Ishikawa (cell line): ENCODE results near the gene ZNF618.

Source experiments
- CEBPB ChIP-seq: IDR thresholded peaks from 2 replicates; pipeline ENCODE4 v1.6.1; 2012
- CREB1 ChIP-seq: IDR thresholded peaks from 2 replicates; pipeline ENCODE4 v1.6.1; 2012; ENCODE audit warnings: low read depth
- EGR1 ChIP-seq: IDR thresholded peaks from 2 replicates; pipeline ENCODE4 v1.6.1; 2012
- EP300 ChIP-seq: IDR thresholded peaks from 2 replicates; pipeline ENCODE4 v1.6.1; 2012; ENCODE audit warnings: borderline replicate concordance
- FOXM1 ChIP-seq: IDR thresholded peaks from 2 replicates; pipeline ENCODE4 v1.6.1; 2012; ENCODE audit warnings: low read depth, borderline replicate concordance
- NFIC ChIP-seq: IDR thresholded peaks from 2 replicates; pipeline ENCODE4 v1.6.1; 2012
- RAD21 ChIP-seq: IDR thresholded peaks from 2 replicates; pipeline ENCODE4 v1.6.1; 2012; ENCODE audit warnings: low read depth
- TAF1 ChIP-seq: IDR thresholded peaks from 2 replicates; pipeline ENCODE4 v1.6.1; 2012; ENCODE audit warnings: low read depth, mild to moderate bottlenecking
- TCF12 ChIP-seq: IDR thresholded peaks from 2 replicates; pipeline ENCODE4 v1.6.1; 2012; ENCODE audit warnings: low read depth
- TEAD4 ChIP-seq: IDR thresholded peaks from 2 replicates; pipeline ENCODE4 v1.6.1; 2012
- YY1 ChIP-seq: IDR thresholded peaks from 2 replicates; pipeline ENCODE4 v1.6.1; 2012; ENCODE audit warnings: low read depth
- ZBTB7A ChIP-seq: IDR thresholded peaks from 2 replicates; pipeline ENCODE4 v1.6.1; 2012; ENCODE audit warnings: low read depth
- TF ChIP-seq, protein P1 (sequence below): IDR thresholded peaks from 2 replicates; pipeline ENCODE4 v1.6.1; 2012
- TF ChIP-seq, protein P2 (sequence below): IDR thresholded peaks from 2 replicates; pipeline ENCODE4 v1.6.1; 2012
- TF ChIP-seq, protein P3 (sequence below): IDR thresholded peaks from 2 replicates; pipeline ENCODE4 v1.6.1; 2012; ENCODE audit warnings: low read depth, mild to moderate bottlenecking

Gene ZNF618, protein sequence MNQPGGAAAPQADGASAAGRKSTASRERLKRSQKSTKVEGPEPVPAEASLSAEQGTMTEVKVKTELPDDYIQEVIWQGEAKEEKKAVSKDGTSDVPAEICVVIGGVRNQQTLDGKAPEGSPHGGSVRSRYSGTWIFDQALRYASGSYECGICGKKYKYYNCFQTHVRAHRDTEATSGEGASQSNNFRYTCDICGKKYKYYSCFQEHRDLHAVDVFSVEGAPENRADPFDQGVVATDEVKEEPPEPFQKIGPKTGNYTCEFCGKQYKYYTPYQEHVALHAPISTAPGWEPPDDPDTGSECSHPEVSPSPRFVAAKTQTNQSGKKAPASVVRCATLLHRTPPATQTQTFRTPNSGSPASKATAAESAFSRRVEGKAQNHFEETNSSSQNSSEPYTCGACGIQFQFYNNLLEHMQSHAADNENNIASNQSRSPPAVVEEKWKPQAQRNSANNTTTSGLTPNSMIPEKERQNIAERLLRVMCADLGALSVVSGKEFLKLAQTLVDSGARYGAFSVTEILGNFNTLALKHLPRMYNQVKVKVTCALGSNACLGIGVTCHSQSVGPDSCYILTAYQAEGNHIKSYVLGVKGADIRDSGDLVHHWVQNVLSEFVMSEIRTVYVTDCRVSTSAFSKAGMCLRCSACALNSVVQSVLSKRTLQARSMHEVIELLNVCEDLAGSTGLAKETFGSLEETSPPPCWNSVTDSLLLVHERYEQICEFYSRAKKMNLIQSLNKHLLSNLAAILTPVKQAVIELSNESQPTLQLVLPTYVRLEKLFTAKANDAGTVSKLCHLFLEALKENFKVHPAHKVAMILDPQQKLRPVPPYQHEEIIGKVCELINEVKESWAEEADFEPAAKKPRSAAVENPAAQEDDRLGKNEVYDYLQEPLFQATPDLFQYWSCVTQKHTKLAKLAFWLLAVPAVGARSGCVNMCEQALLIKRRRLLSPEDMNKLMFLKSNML

DNA sequence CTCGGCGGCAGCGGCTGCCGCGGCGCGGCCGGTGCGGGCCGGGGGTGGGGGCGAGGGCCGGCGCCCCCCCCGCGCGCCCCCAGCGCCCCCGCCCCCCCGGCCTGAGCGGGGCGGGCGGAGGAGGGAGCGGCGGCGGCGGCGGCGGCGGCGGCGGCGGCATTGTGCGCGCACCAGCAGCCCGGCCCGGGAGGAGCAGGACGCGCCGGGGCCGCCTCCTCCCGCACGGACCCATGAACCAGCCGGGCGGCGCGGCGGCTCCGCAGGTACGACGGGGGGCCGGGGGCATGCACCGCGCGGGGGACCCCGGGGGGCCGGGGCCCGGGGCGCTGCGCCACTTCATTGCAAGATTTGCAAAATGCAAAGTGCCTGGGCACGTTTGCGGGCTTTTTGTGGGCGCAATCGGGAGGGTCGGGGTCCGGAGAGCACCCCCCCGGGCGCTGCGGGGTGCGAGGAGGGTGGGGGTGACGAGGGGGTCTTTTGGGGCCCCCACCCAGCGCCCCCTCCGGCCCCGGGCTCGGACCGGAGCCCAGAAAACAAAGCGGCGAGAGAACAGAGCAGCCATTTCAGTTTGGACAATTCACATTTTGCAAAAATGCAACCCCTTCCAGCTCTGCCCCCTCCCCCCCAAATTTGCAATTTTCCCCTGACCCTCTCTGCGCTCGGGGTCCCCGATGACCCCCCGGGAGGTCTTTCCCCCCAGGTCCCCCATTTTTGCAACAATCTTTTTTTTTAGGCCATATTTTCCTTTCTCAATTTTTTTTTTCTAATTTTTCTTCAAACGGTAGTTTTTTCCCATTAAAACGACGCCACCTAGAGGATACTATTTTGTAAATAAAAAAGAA lies at the start of gene ZNF618:
TSS of gene ZNF618 (plus strand) at position 159 of the 842 bp plus-strand sequence. CDS start at position 231, 72 bp downstream.
- TF ChIP-seq YY1 (peak; percentile 54), TCF12 (no peak), ZBTB7A (peak; percentile 69)

DNA sequence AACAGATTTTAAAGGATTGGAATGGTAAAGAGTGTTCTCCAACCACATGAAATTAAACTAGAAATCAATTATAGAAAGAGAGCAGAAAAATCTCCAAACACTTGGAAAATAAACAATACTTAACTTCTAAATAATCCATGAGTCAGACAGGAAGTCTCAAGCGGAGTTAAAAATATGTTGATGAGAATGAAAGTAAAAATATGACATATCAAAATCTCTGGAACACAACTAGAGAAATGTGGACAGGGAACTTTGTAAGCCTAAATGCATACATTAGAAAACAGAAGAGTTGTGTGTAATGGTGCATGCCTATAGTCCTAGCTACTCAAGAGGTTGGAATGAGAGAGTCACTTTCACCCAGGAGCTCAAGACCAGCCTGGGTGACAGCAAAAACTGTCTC lies 47.9 kb upstream of the ZNF618 start:
- TF ChIP-seq CREB1 (no peak), FOXM1 (no peak), TEAD4 (no peak), RAD21 (no peak), TCF12 (no peak)
- TF ChIP-seq, protein P1, sequence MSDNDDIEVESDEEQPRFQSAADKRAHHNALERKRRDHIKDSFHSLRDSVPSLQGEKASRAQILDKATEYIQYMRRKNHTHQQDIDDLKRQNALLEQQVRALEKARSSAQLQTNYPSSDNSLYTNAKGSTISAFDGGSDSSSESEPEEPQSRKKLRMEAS = no peak
- TF ChIP-seq, protein P2, sequence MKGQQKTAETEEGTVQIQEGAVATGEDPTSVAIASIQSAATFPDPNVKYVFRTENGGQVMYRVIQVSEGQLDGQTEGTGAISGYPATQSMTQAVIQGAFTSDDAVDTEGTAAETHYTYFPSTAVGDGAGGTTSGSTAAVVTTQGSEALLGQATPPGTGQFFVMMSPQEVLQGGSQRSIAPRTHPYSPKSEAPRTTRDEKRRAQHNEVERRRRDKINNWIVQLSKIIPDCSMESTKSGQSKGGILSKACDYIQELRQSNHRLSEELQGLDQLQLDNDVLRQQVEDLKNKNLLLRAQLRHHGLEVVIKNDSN = no peak
- TF ChIP-seq, protein P3, sequence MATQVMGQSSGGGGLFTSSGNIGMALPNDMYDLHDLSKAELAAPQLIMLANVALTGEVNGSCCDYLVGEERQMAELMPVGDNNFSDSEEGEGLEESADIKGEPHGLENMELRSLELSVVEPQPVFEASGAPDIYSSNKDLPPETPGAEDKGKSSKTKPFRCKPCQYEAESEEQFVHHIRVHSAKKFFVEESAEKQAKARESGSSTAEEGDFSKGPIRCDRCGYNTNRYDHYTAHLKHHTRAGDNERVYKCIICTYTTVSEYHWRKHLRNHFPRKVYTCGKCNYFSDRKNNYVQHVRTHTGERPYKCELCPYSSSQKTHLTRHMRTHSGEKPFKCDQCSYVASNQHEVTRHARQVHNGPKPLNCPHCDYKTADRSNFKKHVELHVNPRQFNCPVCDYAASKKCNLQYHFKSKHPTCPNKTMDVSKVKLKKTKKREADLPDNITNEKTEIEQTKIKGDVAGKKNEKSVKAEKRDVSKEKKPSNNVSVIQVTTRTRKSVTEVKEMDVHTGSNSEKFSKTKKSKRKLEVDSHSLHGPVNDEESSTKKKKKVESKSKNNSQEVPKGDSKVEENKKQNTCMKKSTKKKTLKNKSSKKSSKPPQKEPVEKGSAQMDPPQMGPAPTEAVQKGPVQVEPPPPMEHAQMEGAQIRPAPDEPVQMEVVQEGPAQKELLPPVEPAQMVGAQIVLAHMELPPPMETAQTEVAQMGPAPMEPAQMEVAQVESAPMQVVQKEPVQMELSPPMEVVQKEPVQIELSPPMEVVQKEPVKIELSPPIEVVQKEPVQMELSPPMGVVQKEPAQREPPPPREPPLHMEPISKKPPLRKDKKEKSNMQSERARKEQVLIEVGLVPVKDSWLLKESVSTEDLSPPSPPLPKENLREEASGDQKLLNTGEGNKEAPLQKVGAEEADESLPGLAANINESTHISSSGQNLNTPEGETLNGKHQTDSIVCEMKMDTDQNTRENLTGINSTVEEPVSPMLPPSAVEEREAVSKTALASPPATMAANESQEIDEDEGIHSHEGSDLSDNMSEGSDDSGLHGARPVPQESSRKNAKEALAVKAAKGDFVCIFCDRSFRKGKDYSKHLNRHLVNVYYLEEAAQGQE = no peak

DNA sequence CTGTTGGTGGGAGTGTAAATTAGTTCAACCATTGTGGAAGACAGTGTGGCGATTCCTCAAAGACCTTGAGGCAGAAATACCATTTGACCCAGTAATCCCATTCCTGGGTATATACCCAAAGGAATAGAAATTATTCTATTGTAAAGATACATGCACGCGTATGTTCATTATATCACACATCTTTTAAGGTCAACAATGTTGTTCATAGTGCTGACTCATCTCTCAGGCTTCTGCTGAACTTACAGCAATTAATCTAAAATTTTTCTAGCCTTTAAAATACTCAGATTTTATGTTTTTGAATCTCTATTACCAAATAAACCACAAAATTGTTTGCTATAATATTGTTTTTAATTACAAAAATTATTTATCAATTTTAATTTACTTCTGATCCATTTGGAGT lies 38.8 kb upstream of the ZNF618 start:
- TF ChIP-seq TEAD4 = no peak
- no peak for TF ChIP-seq TCF12
- no peak for TF ChIP-seq CEBPB
- TF ChIP-seq, protein P3 = no peak
- no peak for TF ChIP-seq EGR1
- TF ChIP-seq, protein P1 = no peak
- TF ChIP-seq NFIC = no peak
- TF ChIP-seq RAD21 = no peak

DNA sequence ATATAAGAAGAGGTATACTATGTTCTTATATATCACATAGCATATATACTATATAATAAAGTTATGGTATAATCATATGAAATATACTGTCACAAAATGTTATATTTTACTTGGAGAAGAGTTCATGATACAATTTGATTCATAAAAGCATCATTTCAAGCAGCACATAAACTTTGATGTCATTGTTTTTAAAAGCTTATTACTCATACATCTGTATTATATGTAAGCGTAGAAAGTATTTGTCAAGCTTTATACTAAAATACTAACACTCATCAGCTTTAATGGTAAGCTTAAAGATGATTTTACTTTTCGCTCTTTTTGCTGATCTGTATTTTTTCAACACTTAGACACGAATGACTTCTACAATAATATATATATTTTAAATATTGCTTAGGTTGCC lies 34.0 kb upstream of the ZNF618 start:
- no peak for TF ChIP-seq YY1
- TF ChIP-seq TCF12 = no peak
- TF ChIP-seq RAD21 = no peak
- TF ChIP-seq, protein P1 = no peak
- TF ChIP-seq, protein P2 = no peak
- TF ChIP-seq CREB1 = no peak
- TF ChIP-seq TAF1 = no peak
- TF ChIP-seq EGR1 = no peak
- TF ChIP-seq ZBTB7A = no peak
- TF ChIP-seq, protein P3 = no peak
- no peak for TF ChIP-seq NFIC
- TF ChIP-seq CEBPB = no peak
- no peak for TF ChIP-seq TEAD4
- no peak for TF ChIP-seq EP300
- TF ChIP-seq FOXM1 = no peak
